ENCODE results near the gene VWF. TPM values are rescaled to one million over a fixed set of nuclear protein-coding genes. Genes with fewer than 3 reads are reported as not detected.
A peak's percentile ranks its signal among the peaks of the same experiment; 100 is the strongest.

Gene VWF
- total and polyA plus RNA-seq, 2 of the 13 experiments (the other 11 are each of a cell fraction or from before 2014, with no cell fraction given) = 0.20 to 0.25 TPM

GRCh38 chr12:6088921-6089747 is 35.3 kb downstream of the VWF start (continued):
- TF ChIP-seq ZNF292 (CRISPR knock-in tag; IDR thresholded peaks at IDR 0.05; ENCODE audit: borderline replicate concordance, low read depth) (no peak), ZNF567 (CRISPR knock-in tag; IDR thresholded peaks at IDR 0.05; ENCODE audit: borderline replicate concordance) (no peak), ASH2L (IDR thresholded peaks at IDR 0.05; ENCODE audit: insufficient read length, low read depth, low read length) (peak; percentile 36), FOXP1 (IDR thresholded peaks at IDR 0.05) (no peak), FOXP1 (CRISPR knock-in tag; IDR thresholded peaks at IDR 0.05) (no peak), RARG (CRISPR knock-in tag; IDR thresholded peaks at IDR 0.05; ENCODE audit: low read depth) (no peak), CREB1 (IDR thresholded peaks at IDR 0.05) (no peak), CREB1 (CRISPR knock-in tag; IDR thresholded peaks at IDR 0.05) (0 out of 2 replicates have a peak, but pooled peaks have one; percentile 18), HOXA3 (CRISPR knock-in tag; IDR thresholded peaks at IDR 0.05) (no peak), SALL1 (CRISPR knock-in tag; IDR thresholded peaks at IDR 0.05) (peak; percentile 49; the same call in 1 of the 2 replicates), NFYC (CRISPR knock-in tag; IDR thresholded peaks at IDR 0.05) (0 out of 2 replicates have a peak, but pooled peaks have one; percentile 35), RARA (CRISPR knock-in tag; IDR thresholded peaks at IDR 0.05) (peak; percentile 35; the same call in 1 of the 2 replicates), NFYB (CRISPR knock-in tag; IDR thresholded peaks at IDR 0.05) (peak; percentile 53)

GRCh38 chr12:6086316-6086715 is 38.2 kb downstream of the VWF start:
- intact Hi-C loops (cut with micrococcal nuclease; ENCODE audit: unreplicated experiment) (no loop called here), in situ Hi-C loops (cut with HindIII; ENCODE audit: extremely low pct_ligation_motif_present, low pct_unique_long_range_greater_than_20kb) (no loop called here)
- Histone ChIP-seq H3K9ac (ENCODE audit: insufficient read depth, low read depth, low read length) (no peak overlapping the region), H3K27me3 (ENCODE audit: control insufficient read depth in 1 of 2, insufficient read depth in 2 of 2, low read length in 2 of 2) (peaks cover 0 to 2% of the 10 kb centered on the region in 2 experiments; a peak in 2 of 5 replicates), H3K79me2 (ENCODE audit: insufficient read depth, low read length) (no peaks in the 10 kb centered on the region), H3K4me2 (ENCODE audit: low read depth, low read length) (no peak overlapping the region), H3K9me3 (ENCODE audit: low read length) (no peaks in the 10 kb centered on the region), H4K20me1 (ENCODE audit: insufficient read depth, low read length) (no peaks in the 10 kb centered on the region), H3K4me1 (ENCODE audit: insufficient read depth, low read length) (peaks cover 46% of the 10 kb centered on the region), H3K27ac (ENCODE audit: extremely low read length, insufficient read depth, low read length) (no peak overlapping the region), H3K36me3 (replicated peaks in 1 of 2; ENCODE audit: control insufficient read depth in 1 of 2, insufficient read depth in 2 of 2, low read length in 2 of 2) (no peaks in the 10 kb centered on the region), H2AFZ (ENCODE audit: low read length) (no peak overlapping the region), H3K4me3 (replicated peaks in 1 of 3; ENCODE audit: insufficient read depth in 1 of 3, low read depth in 2 of 3, low read length in 3 of 3) (no peak overlapping the region)
- FAIRE-seq = no peak
- CTCF ChIA-PET (ENCODE audit: low intra/inter-chr PET ratio, low total read pairs) = no interaction called here
- POLR2A ChIA-PET = interaction anchor here (1.2 kb wide), 1 partner anchor 13 kb away, joined by 3 read pairs; no protein-coding TSS in a partner anchor
- 51% methylated on average over 2 of the region's 2 CpGs for WGBS (ENCODE audit: low lambda C conversion rate)
- no TSS peak for BruUV-seq (replicated peaks)
- no peak for ATAC-seq
- no peak for DNase-seq (ENCODE audit: low spot score)
- TF ChIP-seq ZSCAN31 (CRISPR knock-in tag; IDR thresholded peaks at IDR 0.05; ENCODE audit: low read depth) (no peak), ZNF562 (CRISPR knock-in tag; IDR thresholded peaks at IDR 0.05; ENCODE audit: borderline replicate concordance) (no peak), ZSCAN22 (CRISPR knock-in tag; IDR thresholded peaks at IDR 0.05) (no peak), ZNF367 (CRISPR knock-in tag; IDR thresholded peaks at IDR 0.05; ENCODE audit: borderline replicate concordance) (no peak), POLR2G (IDR thresholded peaks at IDR 0.05; ENCODE audit: low read depth, low read length) (no peak), ZNF121 (CRISPR knock-in tag; IDR thresholded peaks at IDR 0.05) (peak; percentile 41; the same call in 1 of the 2 replicates), BCL3 (CRISPR knock-in tag; IDR thresholded peaks at IDR 0.05) (no peak), KMT2A (CRISPR knock-in tag; IDR thresholded peaks at IDR 0.05) (no peak)

Measured in HepG2 (cell line).